HepG2 (cell line): ENCODE results near the gene CD207. TPM values are rescaled to one million over a fixed set of nuclear protein-coding genes. Genes with fewer than 3 reads are reported as not detected.

Source experiments
- BHLHE40 ChIP-seq: IDR thresholded peaks from 2 replicates; pipeline ENCODE4 v1.6.1; 2011; ENCODE audit warnings: low read length, improper control_type of control experiment
- DNMT3B ChIP-seq: conservative IDR thresholded peaks from 2 replicates; pipeline ENCODE4 v1.6.1; 2016; ENCODE audit warnings: missing biosample characterization, control low read depth
- ETV5 ChIP-seq: IDR thresholded peaks from 2 replicates; pipeline ENCODE4 v1.6.1; 2018; ENCODE audit warnings: missing biosample characterization, missing genetic modification reagents, inconsistent platforms, borderline replicate concordance
- FOXC1 ChIP-seq: sonication (generic); formaldehyde crosslinking; IDR thresholded peaks from 2 replicates; pipeline ENCODE4 v1.8.0; 2022; ENCODE audit warnings: mild to moderate bottlenecking, missing genetic modification reagents, borderline replicate concordance
- HNF4G ChIP-seq, 2 experiments: sonication (generic) in 1 of 2; formaldehyde crosslinking in 1 of 2; IDR thresholded peaks; 2 replicates each; pipeline versions ENCODE4 v1.4.0 to v1.6.1; 2011 to 2020; ENCODE audit warnings: borderline replicate concordance in 2 of 2, low read depth in 2 of 2, mild to moderate bottlenecking in 2 of 2, low read length in 1 of 2, missing genetic modification reagents in 1 of 2, moderate library complexity in 1 of 2
- KLF6 ChIP-seq: IDR thresholded peaks from 2 replicates; pipeline ENCODE4 v1.8.0; 2016; ENCODE audit warnings: missing biosample characterization, missing genetic modification reagents
- SMC3 ChIP-seq: IDR thresholded peaks from 2 replicates; pipeline ENCODE4 v1.6.1; 2011; ENCODE audit warnings: low read length, improper control_type of control experiment
- SRY ChIP-seq: sonication (generic); formaldehyde crosslinking; IDR thresholded peaks from 2 replicates; pipeline ENCODE4 v1.8.0; 2022; ENCODE audit warnings: mild to moderate bottlenecking, missing genetic modification reagents
- TRAFD1 ChIP-seq: sonication (generic); formaldehyde crosslinking; IDR thresholded peaks from 2 replicates; pipeline ENCODE4 v1.5.1; 2020; ENCODE audit warnings: missing genetic modification reagents, mild to moderate bottlenecking, borderline replicate concordance
- ZBTB40 ChIP-seq, 2 experiments: fragments of 450-650 bp in 1 of 2; sonication (generic) in 1 of 2; formaldehyde crosslinking in 1 of 2; IDR thresholded peaks; 2 replicates each; pipeline versions ENCODE4 v1.6.1 to v1.8.0; 2016 to 2022; ENCODE audit warnings: antibody characterized with exemption in 1 of 2, mild to moderate bottlenecking in 1 of 2, missing genetic modification reagents in 1 of 2
- ZFYVE20 ChIP-seq: sonication (generic); formaldehyde crosslinking; IDR thresholded peaks from 2 replicates; pipeline ENCODE4 v1.8.0; 2023; ENCODE audit warnings: low read depth, mild to moderate bottlenecking, moderate library complexity, missing genetic modification reagents, borderline replicate concordance
- ZNF441 ChIP-seq: sonication (generic); formaldehyde crosslinking; IDR thresholded peaks from 2 replicates; pipeline ENCODE4 v1.7.0; 2021; ENCODE audit warnings: missing genetic modification reagents, borderline replicate concordance
- ZNF639 ChIP-seq: conservative IDR thresholded peaks from 2 replicates; pipeline ENCODE4 v1.6.1; 2018; ENCODE audit warnings: missing genetic modification reagents
- ZNF691 ChIP-seq: sonication (generic); formaldehyde crosslinking; IDR thresholded peaks from 2 replicates; pipeline ENCODE4 v1.4.0; 2020; ENCODE audit warnings: missing genetic modification reagents, low read depth, mild to moderate bottlenecking, borderline replicate concordance
- polyA plus RNA-seq, 8 experiments: library from polyadenylated mRNA; depleted of rRNA in 3 of 8; stranded (reverse) in 7 of 8; unstranded in 1 of 8; fragments of >200 nt; fragmentation: Illumina TruSeq in 4 of 8; extraction: Trizol in 4 of 8; gene quantifications; 2 replicates each; pipeline versions ENCODE4 v1.2.1 to v1.2.3, GENCODE V29; 2011 to 2016; ENCODE audit warnings: low read depth in 4 of 8, missing spikeins in 1 of 8, mixed read lengths in 1 of 8; ENCODE audit not compliant: insufficient read depth in 1 of 8
- total RNA-seq, 5 experiments: library from RNA; depleted of rRNA; stranded (reverse); fragments of >200 nt; fragmentation: Illumina TruSeq; extraction: Trizol; gene quantifications; 2 replicates each; pipeline ENCODE4 v1.2.3, GENCODE V29; 2016; ENCODE audit warnings: low read depth in 1 of 5

Gene CD207
- total and polyA plus RNA-seq, 2 of the 13 experiments (the other 11 are each of a cell fraction or from before 2014, with no cell fraction given), result 0.09 to 0.15 TPM

- no peak for TF ChIP-seq SRY (CRISPR knock-in tag)
- TF ChIP-seq SMC3, result peak; percentile 93
- TF ChIP-seq ZNF639 (CRISPR knock-in tag), result no peak
- no peak for TF ChIP-seq ZFYVE20
- TF ChIP-seq BHLHE40, result peak; percentile 14; the same call in 1 of the 2 replicates
- TF ChIP-seq DNMT3B (CRISPR knock-in tag), result no peak
- TF ChIP-seq TRAFD1 (CRISPR knock-in tag), result no peak
- peak; percentile 57; the same call in 1 of the 2 replicates for TF ChIP-seq ZNF691 (CRISPR knock-in tag)
- 0 out of 2 replicates have a peak, but pooled peaks have one; percentile 20 for TF ChIP-seq ZNF441
- TF ChIP-seq HNF4G (IDR thresholded peaks at IDR 0.05; ENCODE audit: borderline replicate concordance, low read depth, low read length), result no peak
- 0 out of 2 replicates have a peak, but pooled peaks have one; percentile 27 for TF ChIP-seq HNF4G (CRISPR knock-in tag; IDR thresholded peaks at IDR 0.05; ENCODE audit: borderline replicate concordance, low read depth)
- TF ChIP-seq ETV5 (CRISPR knock-in tag), result peak; percentile 50; the same call in 1 of the 2 replicates
- TF ChIP-seq FOXC1, result peak; percentile 72
- TF ChIP-seq KLF6, result 0 out of 2 replicates have a peak, but pooled peaks have one; percentile 49
- no peak for TF ChIP-seq ZBTB40 (IDR thresholded peaks at IDR 0.05)
- TF ChIP-seq ZBTB40 (CRISPR knock-in tag; IDR thresholded peaks at IDR 0.05), result no peak
Observed at GRCh38 chr2:70789304-70790135, 46.1 kb downstream of the CD207 start (continued).
